ENCODE measurements around the gene MRTFB.
A peak's percentile ranks its signal among the peaks of the same experiment; 100 is the strongest.

MRTFB gene

GRCh38 chr16:14063618-14064581 lies 7.2 kb upstream of the MRTFB start:
- no peak for DNase-seq

DNA sequence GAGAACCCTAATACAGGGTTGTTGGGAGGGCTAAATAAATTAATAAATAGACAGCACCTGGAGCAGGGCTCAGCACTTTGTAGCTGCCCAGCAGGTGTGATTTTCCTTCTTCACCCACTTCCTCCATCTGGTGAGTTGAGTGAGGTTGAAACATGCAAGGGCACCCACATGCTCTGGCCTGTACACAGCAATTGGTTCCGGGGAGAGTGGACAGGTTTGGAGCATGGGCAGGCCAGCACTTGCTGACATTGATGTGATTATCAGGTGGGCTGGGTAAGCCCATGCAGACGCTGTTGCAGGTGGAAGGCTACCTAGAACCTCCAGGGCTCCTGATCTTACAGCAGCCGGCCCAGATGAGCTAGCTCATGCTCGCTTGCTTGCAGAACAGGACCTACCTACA lies 1.3 kb upstream of the MRTFB start:
- DNase-seq, result no peak

DNA sequence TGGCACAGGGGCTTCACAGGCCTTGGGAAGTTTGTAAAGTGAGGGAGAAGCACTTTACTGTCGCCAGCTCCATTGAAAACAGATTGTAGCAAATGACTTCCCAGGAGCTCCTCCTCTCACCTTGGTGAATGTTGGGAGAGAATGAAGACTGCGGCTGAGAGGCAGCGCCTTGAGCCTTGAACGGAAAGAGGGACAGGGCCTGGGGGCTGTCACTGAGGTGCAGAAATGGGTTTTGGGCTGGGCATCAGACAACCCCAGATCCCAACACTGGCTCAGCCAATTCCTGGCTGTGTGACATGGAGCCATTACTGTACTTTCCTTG lies 603 bp upstream of the MRTFB start:
- no peak for DNase-seq

- no peak for DNase-seq
Observed at GRCh38 chr16:14071576-14072271, 605 bp downstream of the MRTFB start.

DNA sequence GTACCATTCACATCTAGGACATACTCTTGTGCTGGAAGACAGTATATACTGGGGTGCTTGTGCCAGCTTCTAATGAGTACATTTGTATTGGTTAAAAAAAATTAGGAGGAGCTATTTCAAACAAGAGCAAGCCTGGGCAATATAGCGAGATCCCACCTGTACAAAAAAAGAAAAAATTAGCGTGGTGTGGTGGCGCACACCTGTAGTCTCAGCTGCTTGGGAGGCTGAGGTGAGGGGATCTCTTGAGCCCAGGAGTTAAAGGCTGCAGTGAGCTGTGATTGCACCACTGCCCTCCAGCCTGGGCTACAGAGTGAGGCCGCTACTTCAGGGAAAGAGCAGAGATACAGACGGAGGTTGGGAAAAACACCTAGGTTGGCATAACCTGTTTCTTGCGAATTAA lies 1.2 kb downstream of the MRTFB start:
- DNase-seq, result no peak

DNA sequence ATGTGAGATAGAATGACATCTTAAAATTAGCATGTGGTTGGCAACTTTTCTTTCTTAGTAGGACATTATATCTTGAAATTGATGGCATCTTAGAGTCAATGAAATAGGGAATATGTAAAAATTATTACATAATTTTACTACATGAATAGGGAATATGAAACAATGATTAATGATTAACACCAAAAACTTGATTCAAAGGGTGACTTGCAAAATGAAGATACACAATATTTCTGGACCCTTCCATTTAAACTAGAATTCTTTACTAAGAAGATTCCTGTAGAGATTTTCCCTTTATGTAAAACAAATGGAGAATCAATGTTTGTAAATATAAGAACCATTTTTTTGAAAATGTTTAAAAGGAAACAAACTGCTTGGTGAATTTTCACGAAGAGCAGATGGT lies 3.4 kb downstream of the MRTFB start:
- DNase-seq, result no peak

- DNase-seq, result no peak
Observed at GRCh38 chr16:14077918-14078317, 6.8 kb downstream of the MRTFB start.

- DNase-seq, result no peak
Observed at GRCh38 chr16:14086477-14086876, 15.4 kb downstream of the MRTFB start.

DNA sequence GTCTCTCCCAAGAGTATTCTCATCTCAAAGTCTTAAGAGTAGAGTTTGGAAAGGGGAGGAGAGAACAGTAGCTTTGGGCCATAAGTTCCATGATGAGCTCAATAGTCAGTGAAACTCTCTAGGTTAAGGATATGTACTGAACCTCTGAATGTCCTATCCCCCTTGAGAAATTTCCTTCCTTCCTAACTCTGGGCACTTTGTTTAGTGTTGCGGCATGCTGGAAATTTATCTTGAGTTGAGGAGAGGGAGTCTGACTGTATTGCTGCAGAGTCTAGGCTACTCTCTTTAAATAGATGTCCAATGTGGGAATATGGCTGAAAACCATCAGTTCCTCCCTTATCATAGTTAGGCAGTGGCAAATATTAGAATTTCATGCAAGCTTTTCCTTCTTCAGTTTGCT lies 16.1 kb downstream of the MRTFB start:
- DNase-seq, result no peak

- DNase-seq, result no peak
Observed at GRCh38 chr16:14087590-14088154, 16.6 kb downstream of the MRTFB start.

DNA sequence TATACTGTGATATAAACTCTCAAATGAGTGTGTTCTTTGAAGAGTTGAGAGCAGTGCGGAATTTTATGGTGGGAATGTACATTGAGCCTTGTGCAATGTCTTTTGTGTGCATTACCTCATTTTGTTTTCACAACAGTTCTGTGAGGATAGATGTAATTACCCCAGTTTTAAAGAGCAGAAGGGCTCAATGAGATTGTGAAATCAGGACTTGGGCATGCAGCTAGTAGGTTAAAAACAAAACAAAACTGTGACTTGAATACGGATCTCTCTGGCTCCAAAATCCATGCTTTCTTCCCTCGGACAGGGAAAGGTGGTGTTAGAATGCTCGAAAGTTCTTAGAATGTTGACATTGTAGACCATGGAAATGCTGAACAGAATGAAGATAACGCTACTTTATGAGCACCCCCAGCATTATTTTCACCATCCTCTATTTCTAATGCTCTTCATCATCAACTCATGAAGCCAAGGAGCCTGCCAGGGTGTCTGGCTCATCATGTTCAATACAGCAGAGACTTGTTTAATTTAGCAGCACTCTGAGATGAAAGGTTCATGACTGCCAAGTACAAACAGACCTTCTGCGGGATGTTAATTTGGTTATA lies 17.1 kb downstream of the MRTFB start:
- no peak for DNase-seq

DNA sequence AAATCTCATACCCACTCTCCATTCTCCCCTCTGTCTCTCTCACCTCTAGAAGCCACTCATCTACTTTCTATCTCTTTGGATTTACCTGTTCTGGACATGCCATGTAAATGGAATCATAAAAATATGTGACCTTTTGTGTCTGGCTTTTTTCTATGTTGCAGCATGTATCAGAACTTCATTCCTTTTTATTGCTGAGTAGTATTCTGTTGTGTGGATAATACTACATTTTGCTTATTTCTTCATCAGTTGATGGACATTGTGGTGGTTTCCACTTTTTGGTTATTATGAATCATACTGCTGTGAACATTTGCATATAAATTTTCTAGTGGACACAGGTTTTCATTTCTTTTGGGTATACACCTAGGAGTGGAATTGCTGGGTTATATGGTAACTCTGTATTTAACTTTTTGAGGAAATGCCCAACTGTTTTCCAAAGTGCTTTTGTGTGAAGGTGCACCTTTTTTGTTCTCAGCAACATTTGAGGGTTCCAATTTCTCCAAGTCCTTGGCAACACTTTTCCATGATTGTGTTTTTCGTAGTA lies 18.2 kb downstream of the MRTFB start:
- no peak for DNase-seq

DNA sequence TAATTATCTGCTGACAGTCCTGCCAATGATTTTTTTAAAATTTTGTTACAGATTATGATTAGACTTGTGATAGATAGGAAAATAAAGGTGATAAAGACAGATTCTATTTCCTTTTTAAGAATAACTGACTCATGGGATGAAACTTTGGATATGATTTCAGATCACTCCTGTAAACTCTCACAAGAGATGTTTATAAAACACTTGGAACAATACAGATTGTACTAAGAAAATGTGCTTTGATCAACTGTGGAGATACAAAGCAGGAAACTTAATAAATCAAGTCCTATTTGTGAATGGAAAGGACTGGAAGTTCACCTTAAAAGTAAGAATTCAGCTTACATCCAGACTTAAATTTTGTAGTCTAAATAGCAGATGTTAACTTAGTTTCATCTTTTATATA lies 21.4 kb downstream of the MRTFB start:
- no peak for DNase-seq

GRCh38 chr16:14095883-14096551 lies 24.9 kb downstream of the MRTFB start:
- DNase-seq, result no peak

GRCh38 chr16:14097182-14097959 lies 26.3 kb downstream of the MRTFB start:
- DNase-seq, result no peak

GRCh38 chr16:14098081-14098480 lies 27.0 kb downstream of the MRTFB start:
- DNase-seq, result peak; percentile 49

DNA sequence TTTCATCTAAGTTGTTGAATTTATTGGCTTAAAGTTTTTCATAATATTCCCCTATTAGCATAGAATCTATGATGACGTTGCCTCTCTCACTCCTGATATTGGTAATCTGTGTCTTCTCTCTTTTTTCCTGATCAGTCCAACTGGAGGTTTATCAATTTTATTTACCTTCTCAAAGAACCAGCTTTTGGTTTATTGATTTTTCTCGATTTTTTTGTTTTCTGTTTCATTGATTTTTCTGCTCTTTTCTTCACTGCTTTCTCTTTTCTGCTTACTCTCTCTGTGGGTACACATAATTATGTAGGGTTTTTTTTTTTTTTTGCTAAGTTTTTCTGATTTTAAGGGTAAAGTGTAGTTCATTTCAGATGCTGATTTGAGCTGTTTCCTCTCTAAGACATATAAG lies 29.7 kb downstream of the MRTFB start:
- no peak for DNase-seq

DNA sequence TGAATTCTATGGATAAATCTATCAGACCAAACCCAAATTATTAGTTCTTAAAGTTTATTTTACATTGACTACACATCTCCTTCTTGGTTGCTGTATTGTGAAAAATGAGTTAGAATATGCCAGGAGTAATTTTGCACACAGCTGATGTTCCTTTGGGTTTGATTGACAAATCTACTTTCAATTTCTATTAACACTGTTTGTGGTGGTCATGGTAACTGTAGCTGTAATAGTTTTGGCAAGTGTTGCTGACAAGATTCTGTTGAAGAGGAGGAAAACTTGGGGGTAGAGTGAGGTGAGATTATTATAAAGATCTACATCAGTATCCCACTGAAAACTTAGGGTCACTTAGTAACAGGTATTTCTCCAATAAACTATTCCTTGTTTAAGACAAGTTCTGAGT lies 30.3 kb downstream of the MRTFB start:
- no peak for DNase-seq

- DNase-seq, result no peak
Observed at GRCh38 chr16:14102925-14103720, 32.0 kb downstream of the MRTFB start.

DNA sequence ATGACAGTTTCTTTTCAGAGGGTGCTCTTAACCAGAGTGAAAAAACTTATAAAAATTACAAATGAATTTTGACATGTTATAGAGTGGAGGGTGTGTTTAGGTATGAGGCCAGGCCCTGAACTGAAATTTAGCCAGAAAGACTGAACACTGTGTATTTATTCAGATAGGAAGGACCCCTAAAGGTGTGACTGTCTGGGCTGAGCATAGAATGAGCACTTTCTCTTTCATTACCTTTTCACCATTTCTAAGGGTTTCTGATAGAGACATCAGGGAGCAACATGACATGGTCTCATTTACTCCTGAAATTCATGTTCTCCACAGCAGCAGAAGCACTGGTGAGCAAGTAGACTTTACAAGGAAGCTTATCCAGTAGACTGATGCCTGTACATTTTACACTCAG lies 32.9 kb downstream of the MRTFB start:
- DNase-seq, result no peak

Data from fibroblast of skin of back (primary cell).